Inferior parietal cortex (tissue), 1 donor: Measurements from ENCODE around the gene C11orf97.
"Not testable (repeated sequence)": the region's sequence is repeated elsewhere in the genome, so short reads cannot be mapped to it uniquely, and the experiment has no call there.

Source experiments
- DNase-seq: peaks from one replicate; pipeline ENCODE4 v3.0.0-alpha.2; 2016; ENCODE audit errors: extremely low spot score

The C11orf97 gene

GRCh38 chr11:94511932-94512781, at the start of gene C11orf97:
Gene C11orf97 (plus strand): TSS chr11:94512461. CDS start chr11:94512529, 68 bp downstream.
- peak; percentile 44 for DNase-seq

- no peak for DNase-seq
These were observed 42.8 kb upstream of the C11orf97 start for GRCh38 chr11:94469416-94469815.

- DNase-seq: no peak
These were observed 39.1 kb upstream of the C11orf97 start for GRCh38 chr11:94472916-94473799.

- no peak for DNase-seq
These were observed 34.6 kb upstream of the C11orf97 start for GRCh38 chr11:94477624-94478023.

GRCh38 chr11:94481342-94481741, 30.9 kb upstream of the C11orf97 start:
- DNase-seq: no peak

GRCh38 chr11:94486068-94486467, 26.2 kb upstream of the C11orf97 start:
- no peak for DNase-seq

GRCh38 chr11:94493281-94494125, 18.8 kb upstream of the C11orf97 start, which contains the start of the genes ANKRD49 and MRE11:
Gene ANKRD49 (plus strand): TSS chr11:94493984. CDS start chr11:94496694, 2,710 bp downstream.
Gene MRE11 (minus strand): TSS chr11:94493844. CDS start chr11:94492801, 1,043 bp downstream.
- DNase-seq: peak; percentile 99

- no peak for DNase-seq
These were observed 18.1 kb upstream of the C11orf97 start for GRCh38 chr11:94494126-94494680.

- DNase-seq: no peak
These were observed 12.1 kb upstream of the C11orf97 start for GRCh38 chr11:94500181-94500580.

GRCh38 chr11:94501522-94501921, 10.7 kb upstream of the C11orf97 start:
- no peak for DNase-seq

- peak; percentile 79 for DNase-seq
These were observed 7.5 kb upstream of the C11orf97 start for GRCh38 chr11:94504689-94505293.

GRCh38 chr11:94506513-94506912, 5.7 kb upstream of the C11orf97 start:
- DNase-seq: not testable (repeated sequence)

GRCh38 chr11:94507485-94507884, 4.8 kb upstream of the C11orf97 start:
- DNase-seq: no peak

- no peak for DNase-seq
These were observed 830 bp downstream of the C11orf97 start for GRCh38 chr11:94513091-94513490.

- no peak for DNase-seq
These were observed 3.1 kb downstream of the C11orf97 start for GRCh38 chr11:94515398-94515797.

- DNase-seq: no peak
These were observed 4.5 kb downstream of the C11orf97 start for GRCh38 chr11:94516725-94517124.

- DNase-seq: no peak
These were observed 6.0 kb downstream of the C11orf97 start for GRCh38 chr11:94518300-94518699.

GRCh38 chr11:94519478-94520084, 7.3 kb downstream of the C11orf97 start:
- peak; percentile 81 for DNase-seq

GRCh38 chr11:94521684-94522083, 9.4 kb downstream of the C11orf97 start:
- no peak for DNase-seq

- DNase-seq: no peak
These were observed 12.1 kb downstream of the C11orf97 start for GRCh38 chr11:94524341-94524740.
